Thyroid gland (tissue), 4 donors: ENCODE data around the gene BIVM.

ENCODE experiments used
- POLR2A ChIP-seq, 2 donors: fragments of 450-650 bp; IDR thresholded peaks; one replicate each; pipeline ENCODE4 v1.6.1; 2017; ENCODE audit warnings: antibody characterized with exemption in 2 of 2, mild to moderate bottlenecking in 2 of 2, moderate library complexity in 1 of 2
- TF ChIP-seq, protein P1 (sequence below), 6 experiments: fragments of 200-600 bp in 3 of 6; fragments of 450-650 bp in 3 of 6; sonication (generic) in 3 of 6; IDR thresholded peaks; one replicate each; pipeline ENCODE4 v1.5.1; 2016 to 2019; ENCODE audit warnings: antibody characterized with exemption in 6 of 6, mild to moderate bottlenecking in 2 of 6, inconsistent platforms in 1 of 6, moderate library complexity in 1 of 6

DNA sequence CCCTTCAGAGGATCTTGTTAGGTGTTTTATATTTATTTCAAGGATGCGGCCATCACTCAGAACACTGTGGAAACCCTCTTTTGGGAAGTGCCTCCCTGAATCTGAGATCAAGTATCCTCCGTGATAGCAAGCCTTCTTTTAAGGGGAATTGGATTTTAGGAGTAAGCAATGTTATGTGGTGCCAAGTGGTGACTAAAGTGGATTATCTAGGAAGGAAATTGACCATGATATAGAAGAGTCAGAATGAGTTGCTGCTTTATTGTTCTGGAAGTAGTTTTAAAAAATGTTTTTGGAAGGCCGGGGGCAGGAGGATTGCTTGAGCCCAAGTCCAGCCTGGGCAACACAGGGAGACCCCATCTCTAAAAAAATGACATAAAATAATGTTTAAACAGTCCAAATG lies 53.6 kb downstream of the BIVM start:
- TF ChIP-seq, protein P1, sequence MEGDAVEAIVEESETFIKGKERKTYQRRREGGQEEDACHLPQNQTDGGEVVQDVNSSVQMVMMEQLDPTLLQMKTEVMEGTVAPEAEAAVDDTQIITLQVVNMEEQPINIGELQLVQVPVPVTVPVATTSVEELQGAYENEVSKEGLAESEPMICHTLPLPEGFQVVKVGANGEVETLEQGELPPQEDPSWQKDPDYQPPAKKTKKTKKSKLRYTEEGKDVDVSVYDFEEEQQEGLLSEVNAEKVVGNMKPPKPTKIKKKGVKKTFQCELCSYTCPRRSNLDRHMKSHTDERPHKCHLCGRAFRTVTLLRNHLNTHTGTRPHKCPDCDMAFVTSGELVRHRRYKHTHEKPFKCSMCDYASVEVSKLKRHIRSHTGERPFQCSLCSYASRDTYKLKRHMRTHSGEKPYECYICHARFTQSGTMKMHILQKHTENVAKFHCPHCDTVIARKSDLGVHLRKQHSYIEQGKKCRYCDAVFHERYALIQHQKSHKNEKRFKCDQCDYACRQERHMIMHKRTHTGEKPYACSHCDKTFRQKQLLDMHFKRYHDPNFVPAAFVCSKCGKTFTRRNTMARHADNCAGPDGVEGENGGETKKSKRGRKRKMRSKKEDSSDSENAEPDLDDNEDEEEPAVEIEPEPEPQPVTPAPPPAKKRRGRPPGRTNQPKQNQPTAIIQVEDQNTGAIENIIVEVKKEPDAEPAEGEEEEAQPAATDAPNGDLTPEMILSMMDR (IDR thresholded peaks at IDR 0.05): no peak
- no peak for TF ChIP-seq POLR2A (IDR thresholded peaks at IDR 0.05)
